ENCODE results near the gene EZR.
A peak's percentile ranks its signal among the peaks of the same experiment; 100 is the strongest.

The EZR gene

DNA sequence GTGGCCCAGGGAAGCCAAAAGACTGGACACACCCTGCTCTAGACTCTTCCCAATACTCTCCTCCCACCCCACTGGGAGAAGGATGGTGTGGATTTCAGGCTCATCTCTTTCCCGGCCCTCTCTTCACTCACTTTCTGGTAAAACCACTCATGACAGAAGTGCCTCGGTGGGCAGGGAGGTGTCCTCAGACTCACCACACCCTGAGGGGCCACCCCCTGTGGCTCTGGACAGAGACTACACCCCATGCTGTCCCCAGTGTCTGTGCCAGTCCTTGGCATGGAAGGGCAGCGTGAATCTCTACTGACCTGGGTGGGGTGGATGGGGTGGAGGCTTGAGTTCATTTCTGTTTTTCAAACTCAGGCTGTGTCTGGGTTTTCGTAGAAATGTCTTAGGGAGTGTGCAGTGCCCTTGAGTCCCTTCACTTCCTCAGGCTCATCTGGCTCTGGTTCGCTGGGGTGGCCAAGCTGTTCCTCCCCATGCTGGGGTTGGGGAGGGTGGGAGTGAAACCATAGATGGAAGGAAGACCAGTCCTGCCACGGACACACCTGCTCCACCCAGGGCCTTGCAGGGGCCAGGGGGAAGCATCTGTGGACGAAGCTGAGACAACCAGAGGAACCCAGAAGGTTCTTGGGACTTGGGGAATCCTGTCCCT is 59.1 kb downstream of the EZR start:
- no peak for DNase-seq

DNA sequence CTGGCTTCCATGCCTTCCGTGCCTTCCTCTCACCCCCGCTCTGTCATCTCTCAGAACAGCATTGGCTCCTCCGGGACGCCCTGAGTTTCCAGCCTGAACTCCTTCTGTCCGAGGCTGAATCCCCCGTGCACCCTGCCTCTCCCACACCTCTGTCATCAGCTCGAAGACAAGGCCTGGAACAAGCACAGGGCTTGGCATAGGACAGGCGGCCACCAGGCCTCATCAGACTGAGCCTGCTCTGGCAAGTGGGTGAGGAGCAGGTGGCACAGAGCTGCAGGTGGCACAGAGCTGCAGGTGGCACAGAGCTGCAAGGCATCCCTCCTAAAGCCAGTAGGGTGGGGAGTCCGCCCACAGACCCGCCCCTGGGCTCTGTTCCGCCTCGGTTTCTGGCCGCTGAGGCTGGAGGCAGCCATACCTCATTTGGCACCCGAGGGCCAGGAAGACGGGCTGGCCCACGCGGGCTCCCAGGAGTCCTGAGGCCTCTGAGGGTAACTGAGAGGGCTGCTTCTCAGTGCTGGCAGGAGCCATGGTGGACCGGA is 60.2 kb downstream of the EZR start:
- DNase-seq, result no peak

DNA sequence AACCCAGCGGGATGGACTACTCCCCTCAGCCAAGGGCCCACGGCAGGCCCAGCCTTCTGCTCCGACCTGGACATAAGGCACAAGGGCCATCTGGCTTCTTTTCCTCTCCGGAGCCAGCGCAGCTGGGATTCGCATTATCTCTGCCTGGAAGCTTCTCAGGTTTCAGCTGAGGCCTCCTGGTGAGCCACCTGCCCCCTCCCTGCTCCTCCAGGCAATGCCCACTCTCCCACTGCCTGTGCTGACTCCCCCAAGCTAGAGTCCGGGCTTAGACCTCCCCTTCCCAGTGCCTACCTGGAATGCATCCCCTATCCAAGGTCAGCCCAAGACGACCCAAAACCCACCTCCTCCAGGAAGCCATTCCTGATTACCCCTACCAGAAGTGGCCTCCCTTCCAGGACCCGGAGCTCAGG is 60.7 kb downstream of the EZR start:
- no peak for DNase-seq

DNA sequence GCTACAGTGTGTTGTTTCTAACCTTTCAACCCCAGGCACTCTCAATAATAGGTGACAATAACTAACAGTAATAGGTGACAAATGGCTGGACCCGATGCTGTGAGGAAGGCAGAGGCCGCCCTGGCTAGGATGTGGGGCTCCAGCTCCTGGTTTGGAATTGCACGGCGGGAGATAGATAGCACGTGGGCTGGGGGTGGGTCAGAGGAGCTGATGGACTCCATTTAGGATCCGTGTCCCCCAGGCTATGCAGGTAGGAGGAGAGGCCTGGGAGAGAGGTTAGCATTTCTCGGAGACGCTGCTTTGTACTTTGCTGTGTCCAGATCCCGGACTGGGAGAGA is 61.4 kb downstream of the EZR start:
- DNase-seq, result no peak

DNA sequence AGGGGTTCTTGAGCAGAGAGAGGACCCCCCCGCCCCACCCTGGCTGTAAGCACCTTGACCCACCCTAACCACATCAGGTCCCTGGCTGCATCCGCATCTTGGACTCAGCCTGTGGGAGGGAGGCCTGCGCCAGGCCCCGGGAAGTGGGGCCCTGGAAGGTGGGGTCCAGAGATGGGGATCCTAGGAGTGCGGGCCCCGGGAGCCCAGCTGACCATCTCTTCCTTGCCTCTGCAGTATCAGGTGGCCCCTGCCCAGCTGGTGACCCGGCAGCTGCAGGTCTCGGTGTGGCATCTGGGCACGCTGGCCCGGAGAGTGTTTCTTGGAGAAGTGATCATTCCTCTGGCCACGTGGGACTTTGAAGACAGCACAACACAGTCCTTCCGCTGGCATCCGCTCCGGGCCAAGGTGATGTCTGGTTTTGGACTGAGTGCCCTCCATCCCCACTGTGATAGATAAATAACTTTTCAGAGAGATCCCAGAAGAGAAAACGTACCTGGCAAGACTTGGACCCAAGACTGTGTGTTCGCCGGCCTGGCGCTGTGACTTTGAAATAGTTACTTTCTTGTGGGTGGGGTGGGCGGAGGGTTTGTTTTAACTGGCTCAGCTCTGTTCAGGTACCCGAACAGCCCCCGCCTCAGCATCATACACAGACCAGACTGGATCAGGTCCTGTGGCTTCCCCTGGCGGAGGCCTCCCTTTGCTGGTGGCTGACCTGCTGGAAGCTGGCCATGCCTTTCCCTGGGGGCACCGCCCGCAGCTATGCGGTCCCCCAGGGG is 62.0 kb downstream of the EZR start:
- DNase-seq, result no peak

DNA sequence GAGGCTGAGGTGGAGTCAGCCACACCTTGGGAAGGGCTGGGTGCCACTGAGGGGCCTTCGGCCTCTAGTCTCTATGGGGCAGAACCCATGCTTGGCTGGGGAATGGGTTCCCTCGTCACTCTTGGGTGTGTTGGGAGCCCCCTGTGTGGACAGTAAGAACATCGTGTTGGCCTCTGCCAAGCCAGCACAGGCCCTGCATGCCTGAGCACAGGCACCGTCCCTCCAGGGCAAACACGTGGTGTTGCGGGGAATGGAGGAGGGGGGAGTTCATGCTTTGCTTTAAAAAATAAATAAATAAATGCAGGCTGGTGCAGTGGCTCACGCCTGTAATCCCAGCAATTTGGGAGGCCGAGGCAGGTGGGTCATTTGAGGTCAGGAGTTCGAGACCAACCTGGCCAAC is 63.0 kb downstream of the EZR start:
- DNase-seq, result no peak

DNA sequence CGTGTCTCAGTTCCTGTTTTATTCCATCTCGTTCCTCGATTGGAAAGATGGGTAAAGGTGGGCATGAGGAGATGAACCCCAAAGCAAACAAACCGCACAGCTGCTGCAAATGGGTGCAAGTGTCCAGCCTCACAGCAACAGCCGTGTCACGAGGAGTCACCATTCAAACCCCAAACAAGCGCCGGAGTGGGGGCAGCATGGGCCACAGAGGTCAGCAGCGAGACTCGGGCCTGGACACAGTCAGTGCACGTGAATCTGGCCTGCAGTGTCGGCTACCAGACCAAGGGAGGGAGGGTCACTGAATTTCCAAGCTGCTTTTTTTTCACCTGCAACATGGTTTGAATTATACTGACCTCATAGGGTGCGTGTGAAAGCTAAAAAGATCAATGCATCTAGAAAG is 63.5 kb downstream of the EZR start:
- no peak for DNase-seq

DNA sequence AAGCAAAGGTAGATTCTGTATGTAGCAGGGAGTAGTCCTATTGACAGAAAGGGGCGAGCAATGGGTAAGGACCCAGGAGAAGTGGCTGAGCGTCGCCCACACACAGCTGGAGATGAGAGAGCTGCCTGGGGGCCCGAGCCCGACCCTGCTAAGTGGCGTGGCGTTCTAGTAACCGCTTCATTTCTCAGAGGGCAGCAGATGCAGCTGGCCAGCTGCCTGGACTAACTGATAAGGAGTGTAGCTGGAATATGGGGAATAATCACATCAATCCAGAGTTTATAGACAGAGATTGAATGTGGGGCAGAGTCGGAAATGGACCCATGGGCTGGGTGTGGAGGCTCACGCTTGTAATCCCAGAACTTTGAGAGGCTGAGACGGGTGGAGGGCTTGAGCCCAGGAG is 64.4 kb downstream of the EZR start:
- no peak for DNase-seq

DNA sequence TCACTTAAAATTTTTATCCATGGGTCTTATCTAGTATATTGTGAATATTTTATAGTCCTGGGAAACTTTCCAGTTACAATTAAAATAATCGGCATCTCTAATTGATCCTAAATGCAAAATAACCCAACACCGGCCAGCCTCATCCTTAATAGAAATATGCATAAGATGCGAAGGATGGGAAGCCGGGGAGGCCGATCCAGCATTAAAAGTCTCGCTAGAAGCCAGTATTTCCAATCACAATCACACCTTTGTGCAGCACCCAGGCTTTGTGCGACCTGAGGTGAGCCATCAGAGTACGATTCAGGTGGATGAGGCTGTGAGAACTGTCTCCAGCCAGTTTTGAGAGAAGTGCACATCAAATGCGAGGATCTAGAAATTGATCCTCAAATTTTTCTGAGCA is 65.4 kb downstream of the EZR start:
- no peak for DNase-seq

DNA sequence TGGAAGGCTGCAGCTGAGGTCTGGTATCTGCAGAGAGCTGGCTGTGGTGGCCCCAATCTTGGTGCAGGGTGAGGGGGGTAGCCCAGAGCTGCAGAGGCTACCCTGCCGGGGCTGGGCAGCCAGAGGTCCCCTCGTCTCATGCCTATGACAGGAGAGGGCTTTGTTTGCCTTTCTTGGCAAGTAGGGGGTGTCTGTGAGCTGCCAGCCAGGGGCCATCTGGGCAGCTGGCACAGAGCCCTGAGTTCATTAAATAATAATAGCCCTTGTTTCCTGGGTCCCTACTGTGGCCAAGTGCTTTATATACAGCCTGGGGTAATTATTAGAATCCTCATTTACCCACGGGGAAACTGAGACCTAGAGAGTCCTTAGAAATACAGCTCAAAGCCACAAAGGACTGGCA is 66.6 kb downstream of the EZR start:
- DNase-seq, result no peak

DNA sequence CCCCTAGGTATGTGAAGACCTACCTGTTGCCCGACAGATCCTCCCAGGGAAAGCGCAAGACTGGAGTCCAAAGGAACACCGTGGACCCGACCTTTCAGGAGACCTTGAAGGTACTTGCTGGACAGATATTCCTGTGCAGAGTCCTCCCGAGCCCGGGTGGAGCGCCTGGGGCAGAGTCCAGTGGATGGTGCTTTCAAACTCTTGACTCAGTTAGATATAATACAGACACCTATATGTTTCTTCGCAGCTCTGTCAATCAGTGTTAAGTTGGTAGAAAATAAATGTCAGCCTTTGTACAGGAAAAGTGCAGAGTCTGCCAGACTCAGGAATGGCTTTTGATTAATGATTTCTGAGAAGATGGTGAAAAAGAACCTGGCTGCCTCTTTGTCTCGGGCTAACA is 67.2 kb downstream of the EZR start:
- DNase-seq, result no peak

DNA sequence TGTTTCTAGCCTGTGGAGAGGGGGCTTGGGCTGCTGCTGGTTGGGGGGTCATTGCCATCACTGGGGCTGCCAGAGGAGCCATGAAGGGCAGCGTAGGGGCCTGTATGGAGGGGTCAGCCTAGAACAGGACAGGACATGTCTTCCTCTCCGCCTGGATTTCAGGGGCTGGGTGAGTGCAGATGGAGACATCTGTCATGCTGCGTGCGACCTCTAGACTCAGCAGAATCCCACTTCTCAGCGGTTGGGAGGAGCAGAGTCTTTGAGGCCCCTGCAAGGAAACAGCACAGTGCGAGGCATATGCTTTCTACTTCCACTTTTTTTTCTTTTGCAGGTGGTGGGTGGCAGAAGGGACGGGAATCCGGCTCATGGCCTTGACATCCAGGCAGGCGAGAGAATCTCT is 67.9 kb downstream of the EZR start:
- DNase-seq, result no peak

DNA sequence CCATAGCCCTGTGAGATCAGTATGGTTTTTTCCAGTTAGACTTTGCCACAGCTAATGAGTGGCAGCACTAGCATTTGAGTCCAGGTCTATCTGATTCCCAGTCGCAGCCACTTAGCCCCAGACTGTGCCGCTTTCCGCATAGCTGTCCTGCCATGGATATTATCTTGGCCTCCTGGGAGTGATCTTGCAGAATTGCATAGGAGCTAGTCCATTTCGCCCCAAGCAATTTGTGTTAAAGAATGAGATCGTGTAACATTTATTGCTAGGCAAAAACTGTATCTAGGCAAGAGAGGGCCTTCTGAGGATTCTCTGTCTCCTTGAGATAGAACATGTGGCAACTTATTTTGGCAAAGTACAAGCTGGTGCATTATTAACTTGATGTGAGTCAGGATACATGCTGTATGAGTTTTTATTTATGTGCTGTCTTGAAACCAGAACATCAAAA is 74.2 kb downstream of the EZR start:
- no peak for DNase-seq

DNA sequence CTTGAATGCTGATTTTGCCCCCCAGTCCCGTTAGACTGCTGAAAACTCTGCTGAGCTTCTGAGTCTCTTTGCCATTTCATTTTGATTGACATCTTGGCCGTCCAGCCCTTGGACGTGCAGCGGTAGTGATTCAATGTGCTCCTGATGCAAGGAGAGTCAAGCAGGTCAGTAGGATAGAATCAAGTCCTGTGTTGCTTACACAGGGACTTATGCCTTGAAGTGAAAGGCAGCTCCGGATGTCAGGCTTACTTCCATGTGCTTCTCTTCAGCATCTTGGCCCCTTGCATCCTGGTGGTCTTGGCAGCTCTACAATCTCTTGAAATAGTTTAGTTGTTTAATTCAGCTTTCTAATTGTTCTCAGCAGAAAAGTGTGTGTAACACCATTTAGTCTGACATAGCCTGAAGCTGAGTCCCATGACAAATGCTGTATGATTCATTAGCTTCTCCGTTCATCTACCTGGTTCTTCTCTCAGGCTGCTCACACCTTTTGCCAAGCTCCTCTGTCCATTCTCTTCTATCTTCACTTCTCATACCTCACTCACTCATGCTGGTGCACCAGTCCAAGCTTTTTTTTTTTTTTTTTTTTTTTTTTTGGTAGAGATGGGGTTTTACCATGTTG is 76.0 kb downstream of the EZR start:
- no peak for DNase-seq

DNA sequence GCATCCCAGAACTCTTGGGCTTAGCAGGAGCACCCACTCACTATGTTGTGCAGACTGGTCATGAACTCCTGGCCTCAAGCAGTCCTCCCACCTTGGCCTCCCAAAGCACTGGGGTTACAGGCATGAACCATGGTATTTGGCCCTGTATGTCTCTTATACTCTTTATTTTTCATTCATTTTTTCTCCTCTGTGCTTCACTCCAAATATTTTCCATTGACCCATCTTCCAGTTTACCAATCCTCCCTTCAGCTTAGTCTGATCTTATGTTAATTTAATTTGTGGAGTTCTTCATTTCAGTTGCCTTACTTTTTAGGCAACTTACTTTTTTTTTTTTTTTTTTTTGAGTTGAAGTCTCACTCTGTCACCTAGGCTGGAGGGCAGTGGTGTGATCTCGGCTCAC is 79.5 kb downstream of the EZR start:
- DNase-seq, result no peak

DNA sequence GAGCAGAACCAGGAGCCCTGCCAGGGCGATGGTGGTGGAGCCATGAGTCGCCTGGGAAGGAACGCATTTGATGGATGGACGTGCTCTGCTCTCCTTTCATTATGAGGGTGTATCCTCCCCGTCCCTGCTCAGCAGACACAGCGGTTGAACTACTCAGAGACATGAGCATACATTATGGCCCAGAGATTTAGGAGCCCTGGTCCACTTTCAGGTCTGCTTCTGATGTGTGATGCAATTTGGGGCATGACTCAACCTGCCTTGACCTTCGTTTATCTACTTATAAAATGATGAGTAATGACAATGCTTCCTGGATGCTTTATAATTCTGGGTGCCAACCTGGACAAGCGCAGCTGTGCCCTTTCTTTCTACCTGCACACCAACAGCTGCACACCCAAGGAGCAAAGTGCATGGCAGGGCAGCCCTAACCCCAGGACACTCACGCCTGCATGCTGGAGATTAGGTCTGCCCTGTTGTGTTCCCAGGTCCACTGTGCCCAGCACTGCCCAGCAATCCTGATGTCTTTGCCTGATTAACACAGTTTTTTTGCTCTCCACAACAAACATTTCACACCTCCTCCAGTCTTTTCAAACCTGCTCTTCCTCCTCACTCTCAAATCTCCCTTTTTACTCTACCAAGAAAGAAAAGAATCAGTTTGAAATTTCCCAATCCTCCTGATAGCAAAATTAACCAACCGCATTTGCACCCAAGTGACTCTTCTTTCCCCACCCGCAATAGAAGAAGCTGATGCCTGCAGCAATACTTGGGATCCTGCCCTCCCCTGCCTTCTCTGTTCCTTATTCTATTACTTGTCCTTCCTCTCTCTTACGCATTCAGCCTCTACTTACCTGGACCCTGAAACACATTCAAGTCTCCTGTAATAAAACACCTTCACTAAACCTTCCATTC is 81.2 kb downstream of the EZR start:
- peak in 1 of 2 donors; percentile 31 for DNase-seq

DNA sequence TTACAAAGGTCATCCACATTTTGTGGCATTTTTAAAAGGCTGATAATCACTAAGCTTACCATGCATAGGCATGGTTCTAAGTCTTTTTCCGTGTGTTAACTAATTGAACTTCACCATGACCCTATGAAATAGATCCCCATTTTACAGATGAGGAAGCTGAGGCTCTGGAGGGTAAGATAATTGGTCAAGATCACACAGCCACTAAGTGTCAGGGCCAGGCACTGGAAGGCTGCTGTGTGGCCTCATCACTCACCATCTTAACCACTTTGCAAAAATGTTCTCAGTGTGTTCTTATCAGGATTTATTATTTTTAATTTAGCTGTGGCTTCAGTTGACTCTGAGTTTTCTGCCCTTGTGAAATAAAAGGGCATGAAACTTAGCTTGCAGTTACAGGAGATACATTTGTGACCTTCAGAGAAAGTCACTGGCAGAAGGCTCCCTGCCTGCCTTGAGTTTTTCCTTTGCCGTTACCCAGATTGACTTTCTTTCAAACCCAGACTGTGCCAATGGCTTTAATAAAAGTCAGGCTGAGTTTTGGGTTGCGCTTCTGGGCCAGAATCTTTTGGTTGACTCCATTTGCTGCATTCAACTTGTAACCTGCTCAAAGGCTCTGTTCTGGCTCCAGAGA is 82.0 kb downstream of the EZR start:
- no peak for DNase-seq

DNA sequence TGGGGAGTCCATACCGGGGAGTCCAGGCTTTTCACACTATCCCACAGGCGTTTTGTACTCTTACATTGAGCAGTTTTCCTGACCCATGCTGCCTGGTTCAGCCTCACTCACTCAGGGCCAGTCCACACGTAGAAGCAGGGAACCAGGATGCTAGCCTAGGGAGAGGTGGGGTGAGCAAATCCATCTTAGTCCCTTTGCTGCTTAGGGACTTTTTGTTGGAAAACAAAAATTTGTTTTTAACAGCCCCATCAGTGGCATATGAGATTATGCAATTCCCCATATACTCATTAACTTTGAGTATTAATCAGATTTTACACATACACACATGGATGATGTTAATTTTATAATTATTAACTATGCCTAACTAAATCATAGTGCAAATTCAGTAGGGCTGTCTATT is 84.2 kb downstream of the EZR start:
- no peak for DNase-seq

DNA sequence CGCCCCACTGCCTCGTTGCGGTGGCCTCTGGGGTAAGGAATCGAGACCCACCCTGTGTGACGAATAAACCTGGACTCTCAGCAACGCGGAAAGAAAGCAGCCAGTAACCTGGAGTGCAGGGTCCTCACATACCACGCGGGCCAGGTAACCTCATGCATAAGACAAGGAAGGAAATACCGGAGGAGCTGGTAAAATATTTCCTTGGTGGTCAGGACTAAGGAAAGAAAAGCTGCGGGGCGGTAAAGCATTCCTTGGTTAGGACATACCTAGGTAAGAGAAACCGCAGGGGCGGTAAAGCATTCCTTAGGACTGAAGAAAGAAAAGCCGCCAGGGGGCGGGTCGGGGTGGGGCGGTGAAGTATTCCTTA is 88.6 kb downstream of the EZR start:
- no peak for DNase-seq

DNA sequence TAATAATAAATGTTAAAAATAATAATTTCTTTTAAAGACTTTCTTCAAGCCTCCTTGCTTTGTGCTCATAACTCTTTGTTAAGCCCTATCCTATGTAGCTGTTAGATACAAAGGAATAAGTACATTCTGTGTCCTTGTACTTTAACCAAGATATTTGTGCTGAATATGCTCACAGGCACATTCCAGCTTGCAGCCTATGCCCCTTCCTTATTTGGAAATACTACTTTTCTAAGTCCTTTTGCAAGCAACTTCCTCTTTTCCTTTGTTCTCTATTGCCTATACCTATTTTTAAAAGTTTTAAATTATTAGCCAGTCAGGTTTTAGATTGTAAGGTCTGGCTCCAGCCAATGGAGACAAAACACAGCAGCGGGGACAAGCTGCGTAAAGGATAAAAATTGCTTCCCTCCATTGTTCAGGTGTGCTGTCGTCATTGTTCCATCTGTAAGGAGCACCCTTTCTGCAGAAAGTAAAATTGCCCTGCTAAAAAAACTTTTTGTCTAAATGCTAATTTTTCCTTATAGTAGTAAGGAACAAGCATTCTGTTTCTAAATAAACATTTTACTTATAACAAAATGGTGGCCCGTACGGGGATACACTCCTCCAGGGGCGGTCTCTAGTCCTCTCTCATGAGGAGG is 89.1 kb downstream of the EZR start:
- DNase-seq, result no peak

DNA sequence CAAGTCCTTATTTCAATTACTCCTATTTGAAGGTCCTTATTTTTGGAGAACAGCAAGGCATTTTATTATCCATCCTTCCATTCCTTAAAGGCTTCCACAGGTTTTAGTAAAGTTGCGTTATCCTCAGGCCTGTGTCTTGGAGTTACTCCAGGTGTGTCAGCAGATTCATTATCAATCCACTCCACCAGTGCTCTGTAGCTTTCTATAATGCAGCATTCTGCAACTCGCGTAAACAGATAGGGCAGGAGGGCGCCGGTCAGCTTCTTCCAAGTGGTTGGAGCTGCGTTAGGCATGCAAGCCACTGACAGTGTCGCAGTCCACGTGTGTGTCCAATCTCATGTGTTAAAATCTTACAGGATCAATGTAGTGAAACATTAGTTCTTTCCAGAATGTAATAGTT is 93.5 kb downstream of the EZR start:
- no peak for DNase-seq

DNA sequence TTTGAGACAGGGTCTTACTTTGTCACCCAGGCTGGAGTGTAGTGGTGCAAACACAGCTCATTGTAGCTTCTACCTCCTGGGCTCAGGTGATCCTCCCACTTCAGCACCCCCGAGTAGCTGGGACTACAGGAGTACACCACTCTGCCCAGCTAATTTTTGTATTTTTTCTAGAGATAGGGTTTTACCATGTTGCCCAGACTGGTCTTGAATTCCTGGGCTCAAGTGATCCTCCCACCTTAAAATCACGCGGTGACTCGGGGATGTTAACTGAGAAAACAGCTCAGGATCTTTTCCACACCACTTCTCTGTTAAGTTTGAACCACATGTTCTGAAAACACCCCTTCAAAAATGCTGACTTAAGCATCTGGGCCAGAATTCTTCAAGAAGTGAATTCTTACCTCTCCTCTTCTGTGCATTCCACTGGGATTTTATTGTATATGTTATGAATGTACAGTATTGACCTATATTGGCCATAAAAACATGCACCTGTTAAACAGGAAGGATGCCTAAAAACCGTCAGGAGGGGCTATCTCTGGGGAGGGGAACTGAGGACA is 96.9 kb downstream of the EZR start:
- DNase-seq, result no peak

Measured in CD4-positive, alpha-beta T cell treated with Interleukin-1 beta for 1 hour (primary cell).